Stimulated activated naive CD8-positive, alpha-beta T cell treated with anti-CD3 and anti-CD28 coated beads, Interleukin-15, amount 100 ng/mL, for 72 hours (primary cell): ENCODE data around the gene CTRL.

Experiments
- ATAC-seq: fragments of 150-1000 bp; cut with Tn5 transposase; 2 replicates; pipeline ENCODE4 v1.10.0; 2021; ENCODE audit warnings: mild to moderate bottlenecking, moderate library complexity
- DNase-seq, 2 donors: peaks; one replicate each; pipeline ENCODE4 v3.0.0; 2021 to 2022
- H3K27ac Mint-ChIP-seq, 2 donors: one replicate each; pipeline ENCODE4 v1.8.0; 2022; ENCODE audit warnings: mild to moderate bottlenecking in 2 of 2, mixed read lengths in 2 of 2, moderate library complexity in 2 of 2
- H3K27me3 Mint-ChIP-seq: one replicate; pipeline ENCODE4 v1.8.0; 2022; ENCODE audit warnings: mixed read lengths
- H3K4me1 Mint-ChIP-seq: one replicate; pipeline ENCODE4 v1.8.0; 2022; ENCODE audit warnings: mild to moderate bottlenecking, mixed read lengths
- H3K4me3 Mint-ChIP-seq, 2 donors: one replicate each; pipeline ENCODE4 v1.8.0; 2022; ENCODE audit warnings: mild to moderate bottlenecking in 2 of 2, mixed read lengths in 2 of 2, moderate library complexity in 1 of 2
- H3K9me3 Mint-ChIP-seq, 2 donors: one replicate each; pipeline ENCODE4 v1.8.0; 2022; ENCODE audit warnings: mixed read lengths in 2 of 2

CTRL gene

DNA sequence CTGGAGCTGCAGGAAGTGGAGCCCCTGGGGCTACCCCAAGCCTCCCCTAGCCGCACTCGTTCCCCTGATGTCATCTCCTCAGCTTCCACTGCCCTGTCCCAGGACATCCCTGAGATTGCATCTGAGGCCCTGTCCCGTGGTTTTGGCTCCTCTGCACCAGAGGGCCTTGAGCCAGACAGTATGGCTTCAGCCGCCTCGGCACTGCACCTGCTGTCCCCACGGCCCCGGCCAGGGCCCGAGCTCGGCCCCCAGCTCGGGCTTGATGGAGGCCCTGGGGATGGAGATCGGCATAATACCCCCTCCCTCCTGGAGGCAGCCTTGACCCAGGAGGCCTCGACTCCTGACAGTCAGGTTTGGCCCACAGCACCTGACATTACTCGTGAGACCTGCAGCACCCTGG lies 51.1 kb downstream of the CTRL start:
- Mint-ChIP-seq H3K9me3 (no peaks in the 10 kb centered on the region), H3K27me3 (no peaks in the 10 kb centered on the region), H3K4me3 (no peak overlapping the region), H3K27ac (peak overlapping the region in 1 of 2 donors; percentile 61), H3K4me1 (peaks cover 8% of the 10 kb centered on the region)
- DNase-seq = no peak
- no peak for ATAC-seq

DNA sequence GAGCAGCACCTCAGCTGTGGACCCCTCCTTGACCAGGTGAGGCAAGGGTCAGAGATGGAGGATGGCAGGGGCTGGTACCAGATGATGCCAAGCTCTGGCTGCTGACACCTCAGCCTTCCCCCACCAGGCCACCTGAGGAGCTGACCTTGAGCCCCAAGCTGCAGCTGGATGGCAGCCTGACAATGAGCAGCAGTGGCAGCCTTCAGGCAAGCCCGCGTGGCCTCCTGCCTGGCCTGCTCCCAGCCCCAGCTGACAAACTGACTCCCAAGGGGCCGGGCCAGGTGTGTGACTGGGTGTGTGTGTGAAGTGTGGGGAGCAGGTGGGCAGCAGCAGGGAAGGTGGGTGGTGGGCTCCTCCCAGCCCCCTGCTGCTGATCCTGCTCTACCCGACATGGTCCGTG lies 51.7 kb downstream of the CTRL start:
- H3K9me3 Mint-ChIP-seq = no peaks in the 10 kb centered on the region
- H3K27ac Mint-ChIP-seq = peak overlapping the region in 1 of 2 donors; percentile 61
- ATAC-seq = no peak
- DNase-seq = no peak
- no peaks in the 10 kb centered on the region for H3K27me3 Mint-ChIP-seq
- no peak overlapping the region for H3K4me3 Mint-ChIP-seq
- peaks cover 15% of the 10 kb centered on the region for H3K4me1 Mint-ChIP-seq
